Muscle of leg (tissue), 11 donors: Measurements from ENCODE around the gene ETHE1. TPM values are rescaled to one million over a fixed set of nuclear protein-coding genes. Genes with fewer than 3 reads are reported as not detected.
"Not testable (repeated sequence)": the region's sequence is repeated elsewhere in the genome, so short reads cannot be mapped to it uniquely, and the experiment has no call there.

Source experiments
- DNase-seq: peaks from one replicate; pipeline ENCODE4 v3.0.0; 2013
- H3K27ac ChIP-seq: one replicate; pipeline ENCODE4 v1.5.1; 2013; ENCODE audit warnings: mild to moderate bottlenecking, low read length, control low read depth
- H3K27me3 ChIP-seq: one replicate; pipeline ENCODE4 v1.6.1; 2013; ENCODE audit warnings: low read length; ENCODE audit not compliant: control insufficient read depth, insufficient read depth
- H3K36me3 ChIP-seq: one replicate; pipeline ENCODE4 v1.6.1; 2013; ENCODE audit warnings: low read length; ENCODE audit not compliant: control insufficient read depth, insufficient read depth
- H3K4me1 ChIP-seq: one replicate; pipeline ENCODE4 v1.6.1; 2013; ENCODE audit warnings: low read length; ENCODE audit not compliant: control insufficient read depth, insufficient read depth
- H3K4me3 ChIP-seq: one replicate; pipeline ENCODE4 v1.5.1; 2013; ENCODE audit warnings: low read length, control low read depth
- H3K9me3 ChIP-seq: replicated peaks from 2 replicates; pipeline ENCODE4 v1.6.1; 2013; ENCODE audit warnings: low read depth, low read length; ENCODE audit not compliant: control insufficient read depth
- WGBS: methylation state at CpG from one replicate; pipeline ENCODE4 v1.1.5; 2013; ENCODE audit warnings: missing lambda C conversion rate; ENCODE audit not compliant: insufficient coverage; 5-methylcytosine and 5-hydroxymethylcytosine counted together
- polyA plus RNA-seq, 8 donors: library from polyadenylated mRNA; unstranded; fragments of 120-200 nt; gene quantifications; one replicate each; pipeline versions ENCODE4 v1.2.1 to v1.2.3, GENCODE V29; 2013; ENCODE audit warnings: inconsistent platforms in 1 of 8, low replicate concordance in 1 of 8; ENCODE audit not compliant: insufficient read length in 8 of 8, insufficient read depth in 1 of 8
- total RNA-seq: library from RNA; stranded (reverse); fragments of 120-200 nt; gene quantifications from one replicate; pipeline ENCODE4 v1.2.4, GENCODE V29; 2013

Gene ETHE1
- total and polyA plus RNA-seq, 9 donors, result 12.0 to 22.5 (median 17.1) TPM

GRCh38 chr19:43552198-43552450 lies 25.1 kb upstream of the ETHE1 start:
- H3K27me3 ChIP-seq, result no peaks in the 10 kb centered on the region
- peaks cover 60% of the 10 kb centered on the region for H3K36me3 ChIP-seq
- WGBS, result no CpG with 5 or more reads among the region's 3 CpGs
- no peaks in the 10 kb centered on the region for H3K4me1 ChIP-seq
- no peak for DNase-seq
- no peaks in the 10 kb centered on the region for H3K9me3 ChIP-seq
- no peak overlapping the region for H3K4me3 ChIP-seq
- H3K27ac ChIP-seq, result no peak overlapping the region

- Histone ChIP-seq H3K9me3 (no peaks in the 10 kb centered on the region), H3K27ac (no peak overlapping the region), H3K27me3 (no peaks in the 10 kb centered on the region), H3K4me3 (no peak overlapping the region), H3K4me1 (no peaks in the 10 kb centered on the region), H3K36me3 (peaks cover 61% of the 10 kb centered on the region)
- 95% methylated on average over 19 of the region's 23 CpGs for WGBS
- DNase-seq, result no peak
Measured at GRCh38 chr19:43551399-43552197, 24.6 kb upstream of the ETHE1 start.

GRCh38 chr19:43548706-43549105 lies 21.7 kb upstream of the ETHE1 start:
- H3K9me3 ChIP-seq, result no peaks in the 10 kb centered on the region
- H3K4me1 ChIP-seq, result no peaks in the 10 kb centered on the region
- DNase-seq, result no peak
- H3K27ac ChIP-seq, result no peak overlapping the region
- 100% methylated on average over 1 of the region's 2 CpGs for WGBS
- no peak overlapping the region for H3K4me3 ChIP-seq
- H3K27me3 ChIP-seq, result no peaks in the 10 kb centered on the region
- H3K36me3 ChIP-seq, result peaks cover 63% of the 10 kb centered on the region

GRCh38 chr19:43547926-43548325 lies 20.9 kb upstream of the ETHE1 start:
- H3K27ac ChIP-seq, H3K4me1 ChIP-seq, DNase-seq, H3K4me3 ChIP-seq, H3K27me3 ChIP-seq, H3K9me3 ChIP-seq: not testable (repeated sequence)
- H3K36me3 ChIP-seq, result peaks cover 63% of the 10 kb centered on the region
- no CpG with 5 or more reads among the region's 24 CpGs for WGBS

GRCh38 chr19:43546581-43546980 lies 19.6 kb upstream of the ETHE1 start:
- Histone ChIP-seq H3K4me1 (no peaks in the 10 kb centered on the region), H3K36me3 (peaks cover 66% of the 10 kb centered on the region), H3K27me3 (no peaks in the 10 kb centered on the region), H3K9me3 (no peaks in the 10 kb centered on the region), H3K27ac (no peak overlapping the region), H3K4me3 (no peak overlapping the region)
- DNase-seq, result no peak
- WGBS, result 100% methylated on average over 1 of the region's 3 CpGs

- H3K4me3 ChIP-seq, result no peak overlapping the region
- H3K36me3 ChIP-seq, result peaks cover 65% of the 10 kb centered on the region
- no peak for DNase-seq
- H3K9me3 ChIP-seq, result no peaks in the 10 kb centered on the region
- no peaks in the 10 kb centered on the region for H3K4me1 ChIP-seq
- no peak overlapping the region for H3K27ac ChIP-seq
- no peaks in the 10 kb centered on the region for H3K27me3 ChIP-seq
- 92% methylated on average over 1 of the region's 2 CpGs for WGBS
Measured at GRCh38 chr19:43545981-43546380, 19.0 kb upstream of the ETHE1 start.

GRCh38 chr19:43545276-43545675 lies 18.3 kb upstream of the ETHE1 start:
- Histone ChIP-seq H3K36me3 (peaks cover 64% of the 10 kb centered on the region), H3K27me3 (no peaks in the 10 kb centered on the region), H3K4me3 (no peak overlapping the region), H3K27ac (no peak overlapping the region), H3K9me3 (no peaks in the 10 kb centered on the region), H3K4me1 (no peaks in the 10 kb centered on the region)
- DNase-seq, result no peak
- 72% methylated on average over 5 of the region's 5 CpGs for WGBS

- no peak for DNase-seq
- no peaks in the 10 kb centered on the region for H3K4me1 ChIP-seq
- no peak overlapping the region for H3K4me3 ChIP-seq
- H3K36me3 ChIP-seq, result peaks cover 65% of the 10 kb centered on the region
- H3K27me3 ChIP-seq, result no peaks in the 10 kb centered on the region
- H3K27ac ChIP-seq, result no peak overlapping the region
- 91% methylated on average over 5 of the region's 9 CpGs for WGBS
- H3K9me3 ChIP-seq, result no peaks in the 10 kb centered on the region
Measured at GRCh38 chr19:43544077-43544476, 17.1 kb upstream of the ETHE1 start.

GRCh38 chr19:43541920-43542650 lies 15.1 kb upstream of the ETHE1 start:
- DNase-seq, result no peak
- Histone ChIP-seq H3K27me3 (no peaks in the 10 kb centered on the region), H3K27ac (no peak overlapping the region), H3K4me1 (no peaks in the 10 kb centered on the region), H3K36me3 (peaks cover 73% of the 10 kb centered on the region), H3K9me3 (no peaks in the 10 kb centered on the region), H3K4me3 (no peak overlapping the region)
- 83% methylated on average over 1 of the region's 5 CpGs for WGBS

GRCh38 chr19:43540381-43540780 lies 13.4 kb upstream of the ETHE1 start:
- Histone ChIP-seq H3K27me3 (no peaks in the 10 kb centered on the region), H3K9me3 (no peaks in the 10 kb centered on the region), H3K36me3 (peaks cover 67% of the 10 kb centered on the region), H3K4me3 (no peak overlapping the region), H3K4me1 (peaks cover 4% of the 10 kb centered on the region), H3K27ac (no peak overlapping the region)
- WGBS, result 100% methylated on average over 2 of the region's 3 CpGs
- DNase-seq, result no peak
